AG09309 (cell line): ENCODE data around the gene RALGDS.
"Not testable (repeated sequence)": the region's sequence is repeated elsewhere in the genome, so short reads cannot be mapped to it uniquely, and the experiment has no call there.

Experiments
- DNase-seq: peaks from one replicate; pipeline ENCODE4 v3.0.0-alpha.2; 2010; ENCODE audit warnings: low read depth
- H3K4me3 ChIP-seq: 2 replicates; pipeline ENCODE4 v1.5.1; 2011; ENCODE audit warnings: mild to moderate bottlenecking, low read depth, low read length, moderate library complexity; ENCODE audit not compliant: control insufficient read depth
- TF ChIP-seq, protein P1 (sequence below): IDR thresholded peaks from 2 replicates; pipeline ENCODE4 v1.5.1; 2011; ENCODE audit warnings: mild to moderate bottlenecking, low read depth, low read length, inconsistent platforms; ENCODE audit not compliant: insufficient read depth, control insufficient read depth; ENCODE audit errors: missing control alignments

RALGDS gene

GRCh38 chr9:133066181-133066983 lies 54.7 kb downstream of the RALGDS start:
- no peak overlapping the region for H3K4me3 ChIP-seq

DNA sequence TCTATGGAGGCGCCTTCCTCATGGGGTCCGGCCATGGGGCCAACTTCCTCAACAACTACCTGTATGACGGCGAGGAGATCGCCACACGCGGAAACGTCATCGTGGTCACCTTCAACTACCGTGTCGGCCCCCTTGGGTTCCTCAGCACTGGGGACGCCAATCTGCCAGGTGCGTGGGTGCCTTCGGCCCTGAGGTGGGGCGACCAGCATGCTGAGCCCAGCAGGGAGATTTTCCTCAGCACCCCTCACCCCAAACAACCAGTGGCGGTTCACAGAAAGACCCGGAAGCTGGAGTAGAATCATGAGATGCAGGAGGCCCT lies 56.0 kb downstream of the RALGDS start:
- no peak overlapping the region for H3K4me3 ChIP-seq
- DNase-seq = no peak
- TF ChIP-seq, protein P1, sequence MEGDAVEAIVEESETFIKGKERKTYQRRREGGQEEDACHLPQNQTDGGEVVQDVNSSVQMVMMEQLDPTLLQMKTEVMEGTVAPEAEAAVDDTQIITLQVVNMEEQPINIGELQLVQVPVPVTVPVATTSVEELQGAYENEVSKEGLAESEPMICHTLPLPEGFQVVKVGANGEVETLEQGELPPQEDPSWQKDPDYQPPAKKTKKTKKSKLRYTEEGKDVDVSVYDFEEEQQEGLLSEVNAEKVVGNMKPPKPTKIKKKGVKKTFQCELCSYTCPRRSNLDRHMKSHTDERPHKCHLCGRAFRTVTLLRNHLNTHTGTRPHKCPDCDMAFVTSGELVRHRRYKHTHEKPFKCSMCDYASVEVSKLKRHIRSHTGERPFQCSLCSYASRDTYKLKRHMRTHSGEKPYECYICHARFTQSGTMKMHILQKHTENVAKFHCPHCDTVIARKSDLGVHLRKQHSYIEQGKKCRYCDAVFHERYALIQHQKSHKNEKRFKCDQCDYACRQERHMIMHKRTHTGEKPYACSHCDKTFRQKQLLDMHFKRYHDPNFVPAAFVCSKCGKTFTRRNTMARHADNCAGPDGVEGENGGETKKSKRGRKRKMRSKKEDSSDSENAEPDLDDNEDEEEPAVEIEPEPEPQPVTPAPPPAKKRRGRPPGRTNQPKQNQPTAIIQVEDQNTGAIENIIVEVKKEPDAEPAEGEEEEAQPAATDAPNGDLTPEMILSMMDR = no peak

More at GRCh38 chr9:133066181-133066983, 54.7 kb downstream of the RALGDS start:
- TF ChIP-seq, protein P1 = no peak
- DNase-seq = no peak

- TF ChIP-seq, protein P1 = no peak
- H3K4me3 ChIP-seq = no peak overlapping the region
- DNase-seq = no peak
Measured at GRCh38 chr9:133064241-133065069, 56.6 kb downstream of the RALGDS start.

DNA sequence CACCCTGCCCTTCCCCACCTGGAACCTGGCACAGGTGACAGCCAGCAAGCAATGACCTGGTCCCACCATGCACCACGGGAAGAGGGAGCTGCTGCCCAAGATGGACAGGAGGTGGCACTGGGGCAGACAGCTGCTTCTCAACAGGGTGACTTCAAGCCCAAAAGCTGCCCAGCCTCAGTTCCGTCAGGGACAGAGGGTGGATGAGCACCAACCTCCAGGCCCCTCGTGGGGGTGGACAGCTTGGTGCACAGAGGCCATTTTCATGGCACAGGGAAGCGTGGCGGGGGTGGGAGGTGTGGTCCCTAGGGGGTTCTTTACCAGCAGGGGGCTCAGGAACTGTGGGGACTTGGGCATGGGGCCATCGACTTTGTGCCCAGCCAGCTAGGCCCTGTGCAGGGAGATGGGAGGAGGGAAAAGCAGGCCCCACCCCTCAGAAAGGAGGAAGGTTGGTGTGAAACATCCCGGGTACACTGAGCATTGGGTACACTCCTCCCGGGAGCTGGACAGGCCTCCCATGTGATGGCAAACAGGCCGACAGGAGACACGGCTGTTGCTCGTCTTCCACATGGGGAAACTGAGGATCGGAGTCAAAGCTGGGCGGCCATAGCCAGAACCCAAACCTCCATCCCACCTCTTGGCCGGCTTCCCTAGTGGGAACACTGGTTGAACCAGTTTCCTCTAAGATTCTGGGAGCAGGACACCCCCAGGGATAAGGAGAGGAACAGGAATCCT lies 57.4 kb downstream of the RALGDS start:
- TF ChIP-seq, protein P1 = no peak
- H3K4me3 ChIP-seq = no peak overlapping the region
- DNase-seq = no peak

DNA sequence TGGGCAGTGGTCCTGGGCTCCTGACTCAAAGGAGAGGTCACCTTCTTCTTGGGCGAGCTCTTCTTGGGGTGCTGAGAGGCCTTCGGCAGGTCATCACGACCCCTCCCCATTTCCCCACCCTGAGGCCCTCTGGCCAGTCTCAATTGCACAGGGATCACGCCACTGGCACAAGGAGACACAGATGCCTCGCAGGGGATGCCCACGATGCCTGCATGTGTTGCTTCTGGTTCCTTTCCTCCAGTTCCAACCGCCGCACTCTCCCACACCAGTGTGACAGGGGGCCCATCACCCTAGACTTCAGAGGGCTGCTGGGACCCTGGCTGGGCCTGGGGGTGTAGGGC lies 57.9 kb downstream of the RALGDS start:
- H3K4me3 ChIP-seq = no peak overlapping the region
- TF ChIP-seq, protein P1 = no peak
- DNase-seq = no peak

DNA sequence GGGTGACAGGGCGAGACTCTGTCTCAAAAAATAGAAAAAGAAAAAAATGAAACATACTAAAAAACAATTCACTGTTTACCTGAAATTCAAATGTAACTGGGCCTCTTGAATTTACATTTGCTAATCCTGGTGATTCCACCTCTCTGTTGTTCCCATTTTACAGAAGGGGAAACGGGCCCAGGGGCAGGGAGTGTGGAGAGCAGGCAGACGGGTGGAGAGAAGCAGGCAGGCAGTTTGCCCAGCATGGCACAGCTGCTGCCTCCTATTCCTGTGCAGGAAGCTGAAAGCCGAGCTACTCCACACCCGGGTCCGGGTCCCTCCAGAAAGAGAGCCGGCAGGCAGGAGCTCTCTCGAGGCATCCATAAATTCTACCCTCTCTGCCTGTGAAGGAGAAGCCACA lies 58.5 kb downstream of the RALGDS start:
- not testable (repeated sequence) for DNase-seq, H3K4me3 ChIP-seq

DNA sequence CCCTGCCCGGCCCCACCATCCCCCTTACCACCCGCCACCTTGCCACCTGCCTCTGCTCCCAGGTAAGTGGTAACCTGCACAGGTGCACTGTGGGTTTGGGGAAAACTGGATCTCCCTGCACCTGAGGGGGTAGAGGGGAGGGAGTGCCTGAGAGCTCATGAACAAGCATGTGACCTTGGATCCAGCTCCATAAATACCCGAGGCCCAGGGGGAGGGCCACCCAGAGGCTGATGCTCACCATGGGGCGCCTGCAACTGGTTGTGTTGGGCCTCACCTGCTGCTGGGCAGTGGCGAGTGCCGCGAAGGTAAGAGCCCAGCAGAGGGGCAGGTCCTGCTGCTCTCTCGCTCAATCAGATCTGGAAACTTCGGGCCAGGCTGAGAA lies 59.3 kb downstream of the RALGDS start, which contains the start of gene CEL:
TSS of gene CEL (plus strand) at position 218 of the 382 bp plus-strand sequence. CDS start at position 240, 22 bp downstream.
- not testable (repeated sequence) for H3K4me3 ChIP-seq

GRCh38 chr9:133061019-133061763 lies 59.8 kb downstream of the RALGDS start:
- H3K4me3 ChIP-seq, DNase-seq: not testable (repeated sequence)

More for the DNA sequence above, 59.3 kb downstream of the RALGDS start, which contains the start of gene CEL:
- DNase-seq = not testable (repeated sequence)
